H9 (cell line): ENCODE results near the gene NOS1AP. TPM values are rescaled to one million over a fixed set of nuclear protein-coding genes. Genes with fewer than 3 reads are reported as not detected.

Experiments
- DNase-seq: peaks from one replicate; pipeline ENCODE4 v3.0.0-alpha.2; 2017
- H2AFZ ChIP-seq: one replicate; pipeline ENCODE4 v1.6.1; 2013; ENCODE audit warnings: mild to moderate bottlenecking, low read length, control low read depth, moderate library complexity
- H2AK5ac ChIP-seq: 2 replicates; pipeline ENCODE4 v1.6.1; 2013; ENCODE audit warnings: low read length, control low read depth, mixed read lengths; ENCODE audit not compliant: insufficient read length
- H2BK120ac ChIP-seq: one replicate; pipeline ENCODE4 v1.6.1; 2013; ENCODE audit warnings: low read depth, mild to moderate bottlenecking, low read length, control low read depth, inconsistent platforms; ENCODE audit not compliant: poor library complexity, severe bottlenecking
- H2BK12ac ChIP-seq: 2 replicates; pipeline ENCODE4 v1.6.1; 2013; ENCODE audit warnings: low read length, control low read depth, mixed read lengths, low read depth; ENCODE audit not compliant: insufficient read length
- H2BK15ac ChIP-seq: 2 replicates; pipeline ENCODE4 v1.6.1; 2013; ENCODE audit warnings: low read depth, low read length, control low read depth
- H2BK20ac ChIP-seq: one replicate; pipeline ENCODE4 v1.6.1; 2013; ENCODE audit warnings: low read depth, mild to moderate bottlenecking, low read length, control low read depth, inconsistent platforms; ENCODE audit not compliant: poor library complexity, severe bottlenecking
- H2BK5ac ChIP-seq: 2 replicates; pipeline ENCODE4 v1.6.1; 2013; ENCODE audit warnings: low read length, control low read depth, mixed read lengths; ENCODE audit not compliant: insufficient read length
- H3K14ac ChIP-seq: 2 replicates; pipeline ENCODE4 v1.6.1; 2013; ENCODE audit warnings: low read length, control low read depth; ENCODE audit not compliant: insufficient read depth
- H3K18ac ChIP-seq: 2 replicates; pipeline ENCODE4 v1.6.1; 2013; ENCODE audit warnings: low read depth, mild to moderate bottlenecking, mixed read lengths, low read length, control low read depth; ENCODE audit not compliant: insufficient read length
- H3K23ac ChIP-seq: 2 replicates; pipeline ENCODE4 v1.6.1; 2013; ENCODE audit warnings: low read length, control low read depth, mixed read lengths, low read depth; ENCODE audit not compliant: insufficient read length
- H3K23me2 ChIP-seq: 2 replicates; pipeline ENCODE4 v1.6.1; 2013; ENCODE audit warnings: low read depth, mild to moderate bottlenecking, mixed read lengths, low read length, control low read depth; ENCODE audit not compliant: insufficient read length, poor library complexity, severe bottlenecking
- H3K27ac ChIP-seq: 2 replicates; pipeline ENCODE4 v1.5.1; 2013; ENCODE audit warnings: low read length, control low read depth, mixed read lengths, low read depth; ENCODE audit not compliant: insufficient read length
- H3K27me3 ChIP-seq: 2 replicates; pipeline ENCODE4 v1.6.1; 2013; ENCODE audit warnings: low read length, control low read depth, inconsistent platforms; ENCODE audit not compliant: insufficient read depth
- H3K4ac ChIP-seq: 2 replicates; pipeline ENCODE4 v1.6.1; 2013; ENCODE audit warnings: low read depth, mild to moderate bottlenecking, control low read depth, inconsistent platforms, low read length, moderate library complexity
- H3K4me1 ChIP-seq: 2 replicates; pipeline ENCODE4 v1.6.1; 2013; ENCODE audit warnings: low read length, control low read depth, inconsistent platforms; ENCODE audit not compliant: insufficient read depth
- H3K4me2 ChIP-seq: 2 replicates; pipeline ENCODE4 v1.6.1; 2013; ENCODE audit warnings: low read length, control low read depth, mixed read lengths; ENCODE audit not compliant: insufficient read length, insufficient read depth
- H3K56ac ChIP-seq: 2 replicates; pipeline ENCODE4 v1.6.1; 2013; ENCODE audit warnings: low read depth, mild to moderate bottlenecking, mixed read lengths, low read length, control low read depth; ENCODE audit not compliant: insufficient read length
- H3K79me1 ChIP-seq: 2 replicates; pipeline ENCODE4 v1.6.1; 2013; ENCODE audit warnings: low read depth, mild to moderate bottlenecking, moderate library complexity, low read length, control low read depth, inconsistent platforms; ENCODE audit not compliant: insufficient read depth, poor library complexity, severe bottlenecking
- H3K79me2 ChIP-seq: 2 replicates; pipeline ENCODE4 v1.6.1; 2013; ENCODE audit warnings: low read length, control low read depth, inconsistent platforms; ENCODE audit not compliant: insufficient read depth
- H3K9ac ChIP-seq: 2 replicates; pipeline ENCODE4 v1.6.1; 2013; ENCODE audit warnings: low read length, control low read depth, mixed read lengths; ENCODE audit not compliant: insufficient read length; ENCODE audit errors: extremely low read depth
- H3K9me3 ChIP-seq: one replicate; pipeline ENCODE4 v1.6.1; 2013; ENCODE audit warnings: low read depth, low read length, inconsistent platforms; ENCODE audit not compliant: control insufficient read depth
- H3T11ph ChIP-seq: one replicate; pipeline ENCODE4 v1.6.1; 2013; ENCODE audit warnings: mild to moderate bottlenecking, low read length, control low read depth, inconsistent platforms
- H4K20me1 ChIP-seq: one replicate; pipeline ENCODE4 v1.6.1; 2013; ENCODE audit not compliant: control insufficient read depth, insufficient read length, insufficient read depth
- H4K5ac ChIP-seq: 2 replicates; pipeline ENCODE4 v1.6.1; 2013; ENCODE audit warnings: low read depth, mild to moderate bottlenecking, mixed read lengths, low read length, control low read depth; ENCODE audit not compliant: insufficient read length
- H4K8ac ChIP-seq: replicated peaks from 2 replicates; pipeline ENCODE4 v1.6.1; 2013; ENCODE audit warnings: low read length, control low read depth, mixed read lengths, low read depth; ENCODE audit not compliant: insufficient read length
- H4K91ac ChIP-seq: 2 replicates; pipeline ENCODE4 v1.6.1; 2013; ENCODE audit warnings: low read depth, mild to moderate bottlenecking, moderate library complexity, mixed read lengths, low read length, control low read depth; ENCODE audit not compliant: insufficient read length
- H3K27ac Mint-ChIP-seq, 3 experiments: 2 replicates in 2 of 3; 3 replicates in 1 of 3; pipeline ENCODE4 v1.8.0; 2020 to 2021; ENCODE audit warnings: mixed read lengths in 3 of 3, mild to moderate bottlenecking in 1 of 3, moderate library complexity in 1 of 3
- H3K27me3 Mint-ChIP-seq: 2 replicates; pipeline ENCODE4 v1.8.0; 2021; ENCODE audit warnings: low read depth, mild to moderate bottlenecking, moderate library complexity, mixed read lengths
- H3K36me3 Mint-ChIP-seq, 3 experiments: 2 replicates in 2 of 3; 3 replicates in 1 of 3; pipeline ENCODE4 v1.8.0; 2020 to 2021; ENCODE audit warnings: low read depth in 3 of 3, mixed read lengths in 3 of 3; ENCODE audit not compliant: insufficient read depth in 1 of 3
- H3K4me1 Mint-ChIP-seq, 2 experiments: 2 replicates each; pipeline ENCODE4 v1.8.0; 2020; ENCODE audit warnings: mixed read lengths in 2 of 2
- H3K4me3 Mint-ChIP-seq, 2 experiments: 2 replicates in 1 of 2; 3 replicates in 1 of 2; pipeline ENCODE4 v1.8.0; 2020 to 2021; ENCODE audit warnings: mild to moderate bottlenecking in 2 of 2, mixed read lengths in 2 of 2, moderate library complexity in 1 of 2
- H3K9me3 Mint-ChIP-seq, 2 experiments: 2 replicates in 1 of 2; 3 replicates in 1 of 2; pipeline ENCODE4 v1.8.0; 2020; ENCODE audit warnings: mild to moderate bottlenecking in 2 of 2, mixed read lengths in 2 of 2, moderate library complexity in 1 of 2
- CTCF ChIP-seq: fragments of 200-600 bp; sonication (generic); conservative IDR thresholded peaks from 3 replicates; pipeline ENCODE4 v1.8.0; 2021; ENCODE audit warnings: antibody characterized with exemption, mild to moderate bottlenecking
- total RNA-seq: library from RNA; stranded (reverse); gene quantifications from 2 replicates; pipeline ENCODE4 v1.2.1, GENCODE V29; 2021

The NOS1AP gene
- total RNA-seq, 1 experiment from 2014 or later: 8.4 TPM

- no peak overlapping the region for H3T11ph ChIP-seq
- H3K27ac ChIP-seq: no peak overlapping the region
- no peak overlapping the region for H4K5ac ChIP-seq
- H2AFZ ChIP-seq: no peak overlapping the region
- no peak overlapping the region for H3K27ac Mint-ChIP-seq
- DNase-seq: no peak
- H3K9me3 ChIP-seq: no peaks in the 10 kb centered on the region
- TF ChIP-seq CTCF: no peak
- no peak overlapping the region for H2BK20ac ChIP-seq
- H3K4me2 ChIP-seq: no peak overlapping the region
- no peak overlapping the region for H2BK12ac ChIP-seq
- H4K20me1 ChIP-seq: no peaks in the 10 kb centered on the region
- no peak overlapping the region for H2AK5ac ChIP-seq
- no peaks in the 10 kb centered on the region for H3K9me3 Mint-ChIP-seq
- no peaks in the 10 kb centered on the region for H3K27me3 ChIP-seq
- no peak overlapping the region for H3K4me3 Mint-ChIP-seq
- H3K79me1 ChIP-seq: no peaks in the 10 kb centered on the region
- H3K79me2 ChIP-seq: no peaks in the 10 kb centered on the region
- no peak overlapping the region for H2BK5ac ChIP-seq
- no peak overlapping the region for H3K14ac ChIP-seq
- H2BK120ac ChIP-seq: no peak overlapping the region
- peaks cover 51 to 52% of the 10 kb centered on the region in 2 experiments for H3K4me1 Mint-ChIP-seq
- no peak overlapping the region for H3K23ac ChIP-seq
- H4K91ac ChIP-seq: no peak overlapping the region
- no peak overlapping the region for H3K56ac ChIP-seq
- no peak overlapping the region for H3K9ac ChIP-seq
- H2BK15ac ChIP-seq: no peak overlapping the region
- no peaks in the 10 kb centered on the region for H3K23me2 ChIP-seq
- peaks cover 0 to 5% (median 0%) of the 10 kb centered on the region in 3 experiments; a peak in 1 of 7 replicates for H3K36me3 Mint-ChIP-seq
- peaks cover 12% of the 10 kb centered on the region; the same call in 1 of the 2 replicates for H3K4me1 ChIP-seq
- no peak overlapping the region for H3K4ac ChIP-seq
- no peaks in the 10 kb centered on the region for H3K27me3 Mint-ChIP-seq
- no peak overlapping the region for H3K18ac ChIP-seq
- H4K8ac ChIP-seq: no peak overlapping the region
Observed at GRCh38 chr1:162180813-162181212, 111.3 kb downstream of the NOS1AP start.
